HepG2 (cell line): ENCODE measurements around the gene TAF12. TPM values are rescaled to one million over a fixed set of nuclear protein-coding genes. Genes with fewer than 3 reads are reported as not detected.

ENCODE experiments used
- AGO1 ChIP-seq: fragments of 200-400 bp; formaldehyde crosslinking; IDR thresholded peaks from 2 replicates; pipeline ENCODE4 v1.6.1; 2017; ENCODE audit warnings: mild to moderate bottlenecking, low read depth, low read length, moderate library complexity; ENCODE audit not compliant: poor library complexity, severe bottlenecking
- CENPT ChIP-seq: sonication (generic); formaldehyde crosslinking; IDR thresholded peaks from 2 replicates; pipeline ENCODE4 v1.8.0; 2022; ENCODE audit warnings: low read depth, mild to moderate bottlenecking, moderate library complexity, missing genetic modification reagents
- DPF2 ChIP-seq: sonication (generic); formaldehyde crosslinking; IDR thresholded peaks from 2 replicates; pipeline ENCODE4 v1.4.0; 2020; ENCODE audit warnings: mild to moderate bottlenecking, low read depth, missing genetic modification reagents, borderline replicate concordance
- GATAD1 ChIP-seq: IDR thresholded peaks from 2 replicates; pipeline ENCODE4 v1.6.1; 2016; ENCODE audit warnings: missing genetic modification reagents, missing compliant biosample characterization
- GATAD2A ChIP-seq: IDR thresholded peaks from 2 replicates; pipeline ENCODE4 v1.6.1; 2016
- MEIS1 ChIP-seq: sonication (generic); formaldehyde crosslinking; IDR thresholded peaks from 2 replicates; pipeline ENCODE4 v1.9.0; 2021; ENCODE audit warnings: mild to moderate bottlenecking, missing genetic modification reagents, moderate library complexity, borderline replicate concordance
- NR2F2 ChIP-seq: IDR thresholded peaks from 2 replicates; pipeline ENCODE4 v1.6.1; 2012; ENCODE audit warnings: low read depth, inconsistent platforms, borderline replicate concordance
- NR2F6 ChIP-seq, 2 experiments: IDR thresholded peaks; 2 replicates each; pipeline ENCODE4 v1.6.1; 2016; ENCODE audit warnings: antibody characterized with exemption in 1 of 2, mild to moderate bottlenecking in 1 of 2
- PTBP1 ChIP-seq: fragments of 200-400 bp; formaldehyde crosslinking; IDR thresholded peaks from 2 replicates; pipeline ENCODE4 v1.6.1; 2018; ENCODE audit warnings: low read length, low read depth; ENCODE audit not compliant: poor library complexity, severe bottlenecking
- SMARCC2 ChIP-seq: fragments of 450-650 bp; IDR thresholded peaks from 2 replicates; pipeline ENCODE4 v1.6.1; 2017; ENCODE audit warnings: antibody characterized with exemption, mild to moderate bottlenecking
- SMYD3 ChIP-seq: sonication (generic); formaldehyde crosslinking; IDR thresholded peaks from 2 replicates; pipeline ENCODE4 v1.8.1; 2023; ENCODE audit warnings: mild to moderate bottlenecking, missing genetic modification reagents
- U2AF1 ChIP-seq: fragments of 200-400 bp; formaldehyde crosslinking; optimal IDR thresholded peaks from 2 replicates; pipeline ENCODE3; 2017; ENCODE audit warnings: mild to moderate bottlenecking, low read depth, low read length
- WIZ ChIP-seq: sonication (generic); formaldehyde crosslinking; IDR thresholded peaks from 2 replicates; pipeline ENCODE4 v1.5.1; 2020; ENCODE audit warnings: mild to moderate bottlenecking, missing genetic modification reagents
- ZFY ChIP-seq: sonication (generic); formaldehyde crosslinking; IDR thresholded peaks from 2 replicates; pipeline ENCODE4 v1.4.0; 2020; ENCODE audit warnings: missing genetic modification reagents
- ZNF101 ChIP-seq: sonication (generic); formaldehyde crosslinking; IDR thresholded peaks from 2 replicates; pipeline ENCODE4 v1.4.0; 2020; ENCODE audit warnings: mild to moderate bottlenecking, low read depth, missing genetic modification reagents, borderline replicate concordance
- ZNF121 ChIP-seq: sonication (generic); formaldehyde crosslinking; IDR thresholded peaks from 2 replicates; pipeline ENCODE4 v1.5.0; 2020; ENCODE audit warnings: mild to moderate bottlenecking, missing genetic modification reagents
- ZNF138 ChIP-seq: sonication (generic); formaldehyde crosslinking; IDR thresholded peaks from 2 replicates; pipeline ENCODE4 v1.5.0; 2020; ENCODE audit warnings: mild to moderate bottlenecking, low read depth, missing genetic modification reagents
- ZNF547 ChIP-seq: sonication (generic); formaldehyde crosslinking; IDR thresholded peaks from 2 replicates; pipeline ENCODE4 v1.5.1; 2020; ENCODE audit warnings: mild to moderate bottlenecking, missing genetic modification reagents
- ZNF792 ChIP-seq: IDR thresholded peaks from 2 replicates; pipeline ENCODE4 v1.6.1; 2016
- polyA plus RNA-seq, 8 experiments: library from polyadenylated mRNA; depleted of rRNA in 3 of 8; stranded (reverse) in 7 of 8; unstranded in 1 of 8; fragments of >200 nt; fragmentation: Illumina TruSeq in 4 of 8; extraction: Trizol in 4 of 8; gene quantifications; 2 replicates each; pipeline versions ENCODE4 v1.2.1 to v1.2.3, GENCODE V29; 2011 to 2016; ENCODE audit warnings: low read depth in 4 of 8, missing spikeins in 1 of 8, mixed read lengths in 1 of 8; ENCODE audit not compliant: insufficient read depth in 1 of 8
- total RNA-seq, 5 experiments: library from RNA; depleted of rRNA; stranded (reverse); fragments of >200 nt; fragmentation: Illumina TruSeq; extraction: Trizol; gene quantifications; 2 replicates each; pipeline ENCODE4 v1.2.3, GENCODE V29; 2016; ENCODE audit warnings: low read depth in 1 of 5
- TF ChIP-seq, protein P1 (sequence below): sonication (generic); formaldehyde crosslinking; IDR thresholded peaks from 2 replicates; pipeline ENCODE4 v1.4.0; 2020; ENCODE audit warnings: mild to moderate bottlenecking, missing genetic modification reagents
- TF ChIP-seq, protein P2 (sequence below): IDR thresholded peaks from 2 replicates; pipeline ENCODE4 v1.6.1; 2016; ENCODE audit warnings: missing biosample characterization, missing genetic modification reagents, low read depth
- TF ChIP-seq, protein P3 (sequence below): sonication (generic); formaldehyde crosslinking; IDR thresholded peaks from 2 replicates; pipeline ENCODE4 v1.8.1; 2023; ENCODE audit warnings: mild to moderate bottlenecking, moderate library complexity, missing genetic modification reagents
- TF ChIP-seq, protein P4 (sequence below): sonication (generic); formaldehyde crosslinking; IDR thresholded peaks from 2 replicates; pipeline ENCODE4 v1.5.1; 2020; ENCODE audit warnings: missing genetic modification reagents, mild to moderate bottlenecking, borderline replicate concordance

The TAF12 gene
- total and polyA plus RNA-seq, 2 of the 13 experiments (the other 11 are each of a cell fraction or from before 2014, with no cell fraction given) = 16.3 to 17.1 TPM

DNA sequence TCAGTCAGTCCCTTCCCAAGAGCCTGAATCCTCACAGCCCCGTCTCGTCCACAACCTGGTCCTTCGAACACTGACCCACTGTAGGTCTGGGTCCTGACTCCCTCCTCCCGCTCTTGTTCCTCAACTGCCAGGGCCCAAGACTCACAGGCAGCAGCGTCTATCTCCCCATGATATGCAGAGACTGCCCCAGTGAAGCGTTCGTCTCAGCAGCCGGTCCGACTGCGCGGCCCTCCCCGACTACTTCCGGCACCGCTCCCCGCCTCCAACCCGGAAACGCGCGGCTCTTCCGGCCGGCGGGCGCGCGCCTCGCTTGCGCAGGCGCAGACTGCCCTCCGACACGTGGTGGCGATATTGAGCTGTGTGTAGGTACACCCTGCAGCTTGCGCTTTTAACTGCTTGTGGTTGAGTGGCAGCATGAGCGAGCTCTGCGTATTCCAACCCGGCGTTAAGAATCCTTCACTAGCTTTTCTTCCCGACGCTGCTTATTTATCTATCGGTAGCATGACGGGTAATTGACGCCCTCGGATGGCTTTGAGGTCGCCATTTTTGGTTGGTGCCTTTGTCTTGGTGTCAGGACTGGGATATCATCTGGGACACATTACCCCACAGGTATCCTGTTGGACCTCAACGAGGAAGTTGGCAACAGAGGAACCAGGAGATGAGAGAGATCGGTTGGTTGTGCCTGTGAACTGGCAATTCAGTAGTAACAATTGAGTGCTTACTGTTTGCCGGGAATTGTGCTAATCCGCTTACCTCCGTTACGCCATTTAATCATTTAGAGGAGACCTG is at the start of gene TAF12 (continued):
- TF ChIP-seq ZNF138 (CRISPR knock-in tag) = 0 out of 2 replicates have a peak, but pooled peaks have one; percentile 77
- peak; percentile 87 for TF ChIP-seq ZNF547
- TF ChIP-seq, protein P1, sequence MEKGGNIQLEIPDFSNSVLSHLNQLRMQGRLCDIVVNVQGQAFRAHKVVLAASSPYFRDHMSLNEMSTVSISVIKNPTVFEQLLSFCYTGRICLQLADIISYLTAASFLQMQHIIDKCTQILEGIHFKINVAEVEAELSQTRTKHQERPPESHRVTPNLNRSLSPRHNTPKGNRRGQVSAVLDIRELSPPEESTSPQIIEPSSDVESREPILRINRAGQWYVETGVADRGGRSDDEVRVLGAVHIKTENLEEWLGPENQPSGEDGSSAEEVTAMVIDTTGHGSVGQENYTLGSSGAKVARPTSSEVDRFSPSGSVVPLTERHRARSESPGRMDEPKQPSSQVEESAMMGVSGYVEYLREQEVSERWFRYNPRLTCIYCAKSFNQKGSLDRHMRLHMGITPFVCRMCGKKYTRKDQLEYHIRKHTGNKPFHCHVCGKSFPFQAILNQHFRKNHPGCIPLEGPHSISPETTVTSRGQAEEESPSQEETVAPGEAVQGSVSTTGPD (CRISPR knock-in tag) = no peak
- TF ChIP-seq SMYD3 (CRISPR knock-in tag) = no peak; the same call in 1 of the 2 replicates
- TF ChIP-seq, protein P2, sequence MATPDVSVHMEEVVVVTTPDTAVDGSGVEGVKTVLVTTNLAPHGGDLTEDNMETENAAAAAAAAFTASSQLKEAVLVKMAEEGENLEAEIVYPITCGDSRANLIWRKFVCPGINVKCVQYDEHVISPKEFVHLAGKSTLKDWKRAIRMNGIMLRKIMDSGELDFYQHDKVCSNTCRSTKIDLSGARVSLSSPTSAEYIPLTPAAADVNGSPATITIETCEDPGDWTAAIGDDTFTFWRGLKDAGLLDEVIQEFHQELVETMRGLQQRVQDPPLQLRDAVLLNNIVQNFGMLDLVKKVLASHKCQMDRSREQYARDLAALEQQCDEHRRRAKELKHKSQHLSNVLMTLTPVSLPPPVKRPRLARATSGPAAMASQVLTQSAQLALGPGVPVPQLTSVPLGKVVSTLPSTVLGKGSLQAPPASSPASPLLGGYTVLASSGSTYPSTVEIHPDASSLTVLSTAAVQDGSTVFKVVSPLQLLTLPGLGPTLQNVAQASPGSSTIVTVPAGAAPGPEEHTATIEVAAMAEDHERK = no peak
- TF ChIP-seq AGO1 = no peak
- TF ChIP-seq GATAD1 (CRISPR knock-in tag) = peak; percentile 93
- peak; percentile 49; the same call in 1 of the 2 replicates for TF ChIP-seq GATAD2A
- peak; percentile 22; the same call in 1 of the 2 replicates for TF ChIP-seq NR2F2
- TF ChIP-seq CENPT (CRISPR knock-in tag) = peak; percentile 93
- TF ChIP-seq SMARCC2 = no peak
- TF ChIP-seq ZNF792 (CRISPR knock-in tag) = peak; percentile 95
- TF ChIP-seq ZFY (CRISPR knock-in tag) = peak; percentile 93
- TF ChIP-seq ZNF121 (CRISPR knock-in tag) = peak; percentile 39; the same call in 1 of the 2 replicates
- no peak for TF ChIP-seq DPF2 (CRISPR knock-in tag)
- TF ChIP-seq ZNF101 (CRISPR knock-in tag) = 0 out of 2 replicates have a peak, but pooled peaks have one; percentile 40
- no peak; the same call in 1 of the 2 replicates for TF ChIP-seq NR2F6 (IDR thresholded peaks at IDR 0.05)
- no peak; the same call in 1 of the 2 replicates for TF ChIP-seq NR2F6 (CRISPR knock-in tag; IDR thresholded peaks at IDR 0.05)
- TF ChIP-seq, protein P3, sequence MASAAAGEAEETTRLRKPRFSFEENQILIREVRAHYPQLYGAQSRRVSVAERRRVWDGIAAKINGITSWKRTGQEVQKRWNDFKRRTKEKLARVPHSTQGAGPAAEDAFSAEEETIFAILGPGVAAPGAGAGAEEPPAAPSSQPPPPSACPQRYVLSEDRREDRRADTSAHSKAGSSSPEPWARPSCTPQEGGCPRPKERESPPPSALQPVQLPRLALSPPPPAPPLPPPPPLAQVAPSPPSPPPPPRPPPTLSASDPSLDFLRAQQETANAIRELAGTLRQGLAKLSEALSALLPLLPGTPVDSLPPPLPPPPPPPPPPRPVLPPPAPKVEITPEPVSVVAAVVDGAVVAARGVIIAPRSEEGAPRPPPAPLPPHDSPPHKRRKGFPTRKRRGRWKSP = peak; percentile 87; the same call in 1 of the 2 replicates
- TF ChIP-seq PTBP1 = peak; percentile 71
- no peak for TF ChIP-seq U2AF1
- no peak for TF ChIP-seq MEIS1 (CRISPR knock-in tag)
- no peak for TF ChIP-seq WIZ
- TF ChIP-seq, protein P4, sequence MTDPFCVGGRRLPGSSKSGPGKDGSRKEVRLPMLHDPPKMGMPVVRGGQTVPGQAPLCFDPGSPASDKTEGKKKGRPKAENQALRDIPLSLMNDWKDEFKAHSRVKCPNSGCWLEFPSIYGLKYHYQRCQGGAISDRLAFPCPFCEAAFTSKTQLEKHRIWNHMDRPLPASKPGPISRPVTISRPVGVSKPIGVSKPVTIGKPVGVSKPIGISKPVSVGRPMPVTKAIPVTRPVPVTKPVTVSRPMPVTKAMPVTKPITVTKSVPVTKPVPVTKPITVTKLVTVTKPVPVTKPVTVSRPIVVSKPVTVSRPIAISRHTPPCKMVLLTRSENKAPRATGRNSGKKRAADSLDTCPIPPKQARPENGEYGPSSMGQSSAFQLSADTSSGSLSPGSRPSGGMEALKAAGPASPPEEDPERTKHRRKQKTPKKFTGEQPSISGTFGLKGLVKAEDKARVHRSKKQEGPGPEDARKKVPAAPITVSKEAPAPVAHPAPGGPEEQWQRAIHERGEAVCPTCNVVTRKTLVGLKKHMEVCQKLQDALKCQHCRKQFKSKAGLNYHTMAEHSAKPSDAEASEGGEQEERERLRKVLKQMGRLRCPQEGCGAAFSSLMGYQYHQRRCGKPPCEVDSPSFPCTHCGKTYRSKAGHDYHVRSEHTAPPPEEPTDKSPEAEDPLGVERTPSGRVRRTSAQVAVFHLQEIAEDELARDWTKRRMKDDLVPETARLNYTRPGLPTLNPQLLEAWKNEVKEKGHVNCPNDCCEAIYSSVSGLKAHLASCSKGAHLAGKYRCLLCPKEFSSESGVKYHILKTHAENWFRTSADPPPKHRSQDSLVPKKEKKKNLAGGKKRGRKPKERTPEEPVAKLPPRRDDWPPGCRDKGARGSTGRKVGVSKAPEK = no peak
